ENCODE data around the gene RPS6KA2. TPM values are rescaled to one million over a fixed set of nuclear protein-coding genes. Genes with fewer than 3 reads are reported as not detected.

Gene RPS6KA2
- total RNA-seq, 1 experiment from 2014 or later = 14.7 TPM

DNA sequence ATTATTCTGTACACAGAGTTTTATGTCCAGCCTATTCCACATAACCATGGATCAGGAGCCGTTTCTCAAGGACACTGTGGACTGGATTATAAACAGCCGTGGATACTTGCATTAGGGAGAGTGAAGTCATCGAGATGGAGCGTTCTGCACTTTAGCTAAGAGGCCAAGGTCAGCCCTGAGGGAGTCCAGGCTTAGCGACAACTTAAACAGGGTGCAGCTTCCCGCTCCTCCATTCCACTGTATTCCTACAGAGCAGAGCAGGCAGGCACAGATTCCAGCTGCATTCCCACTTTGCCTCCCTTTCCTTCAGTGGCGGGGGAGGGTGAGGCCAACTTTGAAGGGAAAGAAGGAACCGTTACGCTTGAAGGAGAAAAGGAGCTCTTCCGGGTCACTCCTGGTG, 100.1 kb downstream of the RPS6KA2 start:
- no peak for DNase-seq (ENCODE audit: low spot score)
- in situ Hi-C loops (cut with HindIII; ENCODE audit: low sequenced_read_pairs) = no loop called here

DNA sequence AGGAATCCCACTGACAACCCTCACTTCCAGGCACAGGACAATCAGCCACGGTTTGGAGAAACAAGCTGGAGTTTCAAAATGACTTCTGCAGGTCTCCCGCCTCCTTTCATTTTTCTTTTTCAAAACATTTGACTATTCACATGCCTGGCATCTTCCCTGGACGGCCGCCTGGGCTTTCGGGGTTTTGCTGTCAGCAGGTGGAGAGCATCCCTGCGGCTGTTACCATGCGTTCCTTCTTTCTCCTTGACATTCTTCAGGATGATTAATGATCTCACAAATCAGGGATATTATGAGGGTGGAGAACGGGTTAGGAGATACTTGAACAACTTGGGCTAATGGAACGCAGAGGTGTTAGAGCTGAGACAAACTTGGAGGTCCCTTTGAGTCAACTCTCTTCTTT, 101.5 kb downstream of the RPS6KA2 start:
- no peak for DNase-seq (ENCODE audit: low spot score)
- in situ Hi-C loops (cut with HindIII; ENCODE audit: low sequenced_read_pairs) = no loop called here

DNA sequence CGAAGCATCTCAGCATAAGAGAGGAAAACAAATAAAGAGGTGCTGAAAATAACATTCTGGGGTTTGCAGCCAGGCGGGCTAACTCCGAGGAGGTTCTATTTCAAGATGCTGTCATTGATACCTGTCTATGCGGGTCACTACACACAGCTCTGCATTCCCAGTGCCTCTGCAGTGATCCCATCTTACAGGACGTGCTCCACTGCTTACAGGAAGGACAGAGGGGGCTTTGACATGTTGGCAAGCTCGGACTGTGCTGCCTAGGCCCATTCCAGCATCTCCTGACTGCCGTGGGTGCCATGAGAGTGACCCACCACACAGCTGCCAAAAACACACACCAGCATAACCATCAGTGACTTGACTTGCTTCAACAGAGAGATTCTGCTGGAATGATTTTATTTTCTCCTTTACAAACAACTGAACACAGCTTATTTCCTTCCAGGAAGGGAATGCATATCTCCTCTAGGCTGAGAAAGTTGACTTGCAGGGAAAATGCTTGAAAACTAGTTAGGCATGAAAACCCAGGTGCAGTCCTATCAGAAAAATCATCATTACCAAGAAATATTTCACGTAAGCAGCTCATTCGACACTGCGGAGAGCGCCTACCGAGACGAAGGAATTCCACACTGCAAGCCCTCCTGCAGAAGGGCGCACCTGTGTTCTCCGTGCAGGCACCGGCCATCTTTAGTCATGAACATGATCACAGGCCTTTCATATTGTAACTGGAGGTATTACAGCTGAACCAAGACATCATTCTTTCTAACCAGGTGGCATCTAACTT, 103.1 kb downstream of the RPS6KA2 start:
- in situ Hi-C loops (cut with HindIII; ENCODE audit: low sequenced_read_pairs) = no loop called here
- DNase-seq (ENCODE audit: low spot score) = no peak

DNA sequence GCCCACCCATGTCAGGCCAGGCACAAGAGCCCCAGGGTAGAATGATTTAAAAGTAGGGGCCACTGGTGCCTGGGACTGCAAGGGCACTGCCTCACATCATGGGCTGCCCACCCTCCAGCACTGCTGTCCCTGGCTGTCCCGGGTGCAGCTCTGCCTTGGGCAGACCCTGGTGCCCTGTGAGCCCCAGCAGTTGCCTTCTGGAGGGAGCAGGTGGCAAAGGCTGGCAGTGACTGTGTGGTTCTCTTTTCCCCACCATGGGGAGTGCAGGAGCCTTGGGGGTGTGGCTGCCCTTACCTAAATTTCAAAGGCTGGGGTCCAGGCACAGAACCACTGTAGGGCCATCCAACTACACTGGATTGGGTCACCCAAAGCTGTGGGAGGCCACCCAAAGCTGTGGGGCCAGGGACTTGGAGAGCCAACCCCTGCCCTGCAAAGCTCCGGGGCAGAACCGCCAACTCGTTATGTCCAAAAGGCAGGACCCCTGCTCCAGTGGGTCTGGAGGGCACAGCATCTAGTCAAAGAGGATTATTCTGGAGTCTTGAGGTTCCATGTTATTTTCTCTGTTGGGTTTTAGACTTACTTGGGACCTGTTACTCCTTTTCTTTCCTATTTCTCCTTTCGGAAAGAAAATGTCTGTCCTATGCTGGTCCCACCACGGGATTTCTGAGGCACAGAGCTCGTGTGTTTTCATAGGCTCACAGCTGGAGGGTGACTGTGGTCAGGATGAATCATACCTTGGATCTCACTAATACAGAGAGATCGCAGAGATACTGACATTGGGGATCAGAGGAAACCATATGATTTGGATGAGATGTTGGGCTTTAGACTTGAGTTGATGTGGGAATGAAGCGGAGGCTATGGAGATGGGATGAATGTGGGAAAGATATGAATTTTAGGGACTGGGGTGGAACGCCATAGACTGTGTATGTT, 105.9 kb downstream of the RPS6KA2 start:
- DNase-seq (ENCODE audit: low spot score) = no peak
- in situ Hi-C loops (cut with HindIII; ENCODE audit: low sequenced_read_pairs) = no loop called here

DNA sequence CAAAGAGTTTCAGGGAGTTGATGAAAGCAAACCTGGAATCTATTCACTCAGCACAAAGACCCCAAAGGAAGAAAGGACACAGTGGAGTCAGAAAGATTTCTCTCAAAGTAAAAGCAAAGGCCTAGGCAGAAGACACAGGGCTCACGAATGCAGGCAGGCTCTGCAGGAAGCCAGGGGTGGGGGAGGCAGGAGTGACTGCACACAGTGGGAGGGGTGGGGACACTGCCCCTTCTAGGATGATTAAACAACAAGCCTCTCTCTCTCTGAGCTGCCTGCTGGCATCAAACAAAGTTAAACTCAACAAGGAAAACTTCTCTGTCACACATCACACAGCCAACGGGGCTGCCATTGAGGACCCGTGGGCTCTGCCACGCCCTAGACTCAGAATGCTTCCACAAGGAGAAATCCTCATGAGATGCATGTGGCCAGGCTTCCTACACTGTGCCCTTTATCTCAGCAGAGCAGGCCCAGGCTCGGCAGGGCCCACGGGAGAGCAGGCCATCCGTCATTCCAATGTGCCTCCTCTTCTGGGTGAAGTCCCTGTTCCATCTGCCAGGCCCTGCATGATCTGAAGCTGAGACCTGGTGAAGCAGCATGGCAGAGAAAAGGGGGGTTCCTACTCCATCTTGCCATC, 110.7 kb downstream of the RPS6KA2 start:
- in situ Hi-C loops (cut with HindIII; ENCODE audit: low sequenced_read_pairs) = no loop called here
- DNase-seq (ENCODE audit: low spot score) = peak; percentile 11

DNA sequence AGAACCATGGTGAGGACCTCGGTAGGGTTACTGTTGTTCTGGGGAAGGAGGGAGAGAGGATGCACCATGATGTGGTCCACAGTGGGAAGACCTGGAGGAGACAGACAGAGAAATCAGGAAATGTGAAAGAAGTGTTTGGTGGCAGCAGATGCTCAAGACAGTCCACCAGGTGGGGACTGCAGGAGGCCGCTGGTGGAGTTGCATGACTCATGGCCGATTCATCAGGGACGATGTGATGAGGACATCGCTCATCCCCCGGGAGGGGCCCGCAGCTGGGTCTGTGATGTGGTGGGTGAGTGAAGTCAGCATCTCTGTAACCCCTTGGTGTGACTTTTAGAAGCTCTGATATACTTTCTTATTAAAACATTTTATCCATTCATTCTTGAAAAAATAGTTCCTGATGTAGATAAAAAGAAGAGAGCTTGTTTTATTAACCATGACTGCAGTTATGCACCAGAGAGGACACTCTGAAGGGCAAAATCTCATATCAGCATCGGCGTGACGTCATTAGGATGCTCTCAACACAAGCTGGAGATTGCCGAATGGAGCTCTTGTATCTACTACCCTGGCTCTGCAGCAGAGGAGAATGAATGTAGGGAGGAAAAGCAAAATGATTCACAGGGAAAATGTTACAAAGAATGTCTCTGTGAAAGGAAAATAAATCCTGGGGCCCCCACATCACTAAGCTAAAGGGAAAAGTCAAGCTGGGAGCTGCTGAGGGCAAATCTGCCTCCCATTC, 111.8 kb downstream of the RPS6KA2 start:
- in situ Hi-C loops (cut with HindIII; ENCODE audit: low sequenced_read_pairs) = no loop called here
- no peak for DNase-seq (ENCODE audit: low spot score)

DNA sequence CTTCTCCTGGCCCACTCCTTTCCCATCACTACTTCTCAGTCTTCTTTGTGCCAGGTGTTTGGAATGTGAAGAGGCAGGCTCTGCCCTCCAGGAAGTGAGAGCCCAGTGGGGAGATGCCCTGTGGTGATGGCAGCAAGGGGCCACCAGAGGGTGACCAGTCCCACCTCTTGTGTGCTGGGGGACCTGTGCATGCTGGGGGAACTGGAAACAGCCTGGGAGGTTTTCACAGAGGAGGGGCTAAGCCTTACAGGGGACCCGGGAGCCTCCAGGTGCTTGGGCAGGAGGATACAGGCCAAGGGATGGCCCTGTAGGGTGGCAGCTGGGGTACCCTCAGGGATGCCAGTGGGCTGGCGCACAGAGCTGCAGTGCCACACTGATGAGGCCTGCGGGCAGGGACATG, 112.9 kb downstream of the RPS6KA2 start:
- in situ Hi-C loops (cut with HindIII; ENCODE audit: low sequenced_read_pairs) = no loop called here
- DNase-seq (ENCODE audit: low spot score) = no peak

DNA sequence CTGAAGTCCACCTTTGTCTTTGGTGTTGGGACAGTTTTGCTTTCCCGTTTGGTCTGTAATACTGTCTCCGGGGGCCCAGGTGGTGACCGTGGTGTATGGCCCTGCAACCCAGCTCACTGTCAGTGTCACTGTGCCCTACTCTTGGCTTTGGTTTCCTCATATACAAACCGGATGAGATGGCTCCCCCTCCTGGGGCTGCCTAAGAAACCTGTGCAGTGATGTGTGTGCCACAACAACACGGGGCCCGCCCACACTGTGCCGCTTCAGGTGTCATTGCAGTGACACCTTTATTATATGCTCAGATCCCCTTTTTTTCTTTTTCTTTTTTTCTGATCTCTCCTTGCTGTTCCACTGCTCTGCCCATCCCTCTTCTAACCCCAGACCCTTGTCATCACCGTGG, 114.5 kb downstream of the RPS6KA2 start:
- DNase-seq (ENCODE audit: low spot score) = no peak
- in situ Hi-C loops (cut with HindIII; ENCODE audit: low sequenced_read_pairs) = no loop called here

DNA sequence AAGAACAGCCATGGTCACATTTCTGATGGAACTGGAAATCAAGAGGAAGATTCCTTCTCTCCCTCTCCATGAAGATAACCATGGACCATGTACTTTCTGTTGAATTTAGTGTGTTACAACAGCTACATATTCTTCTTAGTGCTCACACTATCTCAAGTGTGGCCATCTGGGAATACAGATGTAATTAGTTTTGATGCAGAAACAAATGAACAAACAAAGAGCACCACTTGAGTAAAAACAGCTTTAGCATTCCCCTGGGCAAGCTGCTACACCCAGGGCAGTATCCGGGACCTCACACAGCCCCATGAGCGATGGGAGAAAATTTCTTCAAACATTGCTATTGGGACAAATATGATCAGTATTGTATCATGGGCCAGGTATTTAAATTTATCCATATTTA, 115.7 kb downstream of the RPS6KA2 start:
- DNase-seq (ENCODE audit: low spot score) = no peak
- in situ Hi-C loops (cut with HindIII; ENCODE audit: low sequenced_read_pairs) = no loop called here

DNA sequence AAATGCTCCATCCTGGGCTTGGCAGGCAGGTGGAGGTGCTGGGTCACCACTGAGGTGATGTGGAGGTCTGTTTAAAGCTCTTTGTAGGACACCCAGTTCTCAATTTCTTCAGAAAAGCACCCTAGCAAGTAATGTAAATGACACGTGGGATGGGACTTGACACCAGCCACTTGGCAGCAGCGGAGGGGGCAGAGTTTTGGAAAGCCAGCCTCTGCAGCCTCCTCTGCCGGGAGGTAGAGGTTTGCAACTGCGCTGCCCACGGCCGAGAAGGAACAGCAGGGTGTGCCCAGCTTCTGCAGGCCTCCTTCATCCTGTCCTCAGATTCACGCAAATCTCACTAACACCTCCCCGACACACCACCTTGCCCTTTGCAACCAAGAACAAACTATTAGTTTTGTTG, 117.9 kb downstream of the RPS6KA2 start:
- DNase-seq (ENCODE audit: low spot score) = no peak

DNA sequence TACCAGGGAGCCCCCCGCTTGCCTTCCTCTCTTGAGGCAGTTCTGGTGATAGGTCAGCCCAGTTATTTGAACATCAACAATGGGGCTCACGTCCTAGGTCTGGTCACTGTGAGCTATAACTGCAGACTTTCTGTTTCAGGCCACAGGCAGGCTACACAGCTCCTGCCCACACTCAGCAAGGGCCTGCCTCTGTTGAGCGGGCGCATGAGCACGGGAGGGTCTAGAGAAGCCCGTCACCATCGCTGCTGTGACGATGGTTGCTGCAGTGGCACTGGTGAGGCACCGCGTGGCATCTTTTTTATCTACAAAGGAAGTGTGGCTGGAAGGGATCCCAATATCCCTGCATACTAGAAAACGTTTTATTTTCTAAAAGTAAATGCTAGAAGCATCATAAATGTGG, 118.3 kb downstream of the RPS6KA2 start:
- no peak for DNase-seq (ENCODE audit: low spot score)
- in situ Hi-C loops (cut with HindIII; ENCODE audit: low sequenced_read_pairs) = no loop called here

More for the DNA sequence above, 117.9 kb downstream of the RPS6KA2 start:
- in situ Hi-C loops (cut with HindIII; ENCODE audit: low sequenced_read_pairs) = no loop called here

DNA sequence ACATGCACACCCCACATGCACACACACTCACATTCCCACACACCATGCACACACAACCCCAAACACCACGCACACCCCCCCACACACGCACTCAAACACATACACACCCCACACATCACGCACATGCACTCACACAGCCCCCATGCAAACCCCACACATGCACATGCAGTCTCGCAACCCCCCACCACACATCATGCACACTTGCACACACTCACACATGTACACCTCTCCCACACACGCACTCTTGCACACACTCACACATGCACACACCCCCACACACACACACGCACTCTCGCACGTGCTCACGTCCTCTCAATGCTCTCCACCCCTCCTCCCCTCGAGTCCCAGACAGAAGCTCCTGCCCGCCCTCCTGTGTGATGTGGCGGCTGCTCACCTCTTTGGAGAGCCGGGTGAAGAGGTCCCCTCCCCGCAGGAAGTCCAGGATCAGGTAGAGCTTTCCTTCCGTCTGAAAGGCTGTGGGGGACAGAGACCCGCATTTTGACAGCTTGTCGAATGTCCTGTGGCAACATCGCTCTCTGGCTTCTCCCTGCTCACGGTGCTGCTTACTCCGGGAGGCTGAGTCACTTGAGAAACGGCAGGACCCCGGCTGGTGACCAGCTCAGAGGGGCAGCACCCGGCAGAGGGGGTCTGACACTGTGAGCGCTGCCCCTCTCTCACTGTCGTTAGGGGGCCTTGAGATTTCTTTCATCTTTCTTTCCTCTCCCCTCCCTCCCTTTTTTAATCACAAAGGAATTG, 119.1 kb downstream of the RPS6KA2 start:
- DNase-seq (ENCODE audit: low spot score) = no peak
- in situ Hi-C loops (cut with HindIII; ENCODE audit: low sequenced_read_pairs) = no loop called here

DNA sequence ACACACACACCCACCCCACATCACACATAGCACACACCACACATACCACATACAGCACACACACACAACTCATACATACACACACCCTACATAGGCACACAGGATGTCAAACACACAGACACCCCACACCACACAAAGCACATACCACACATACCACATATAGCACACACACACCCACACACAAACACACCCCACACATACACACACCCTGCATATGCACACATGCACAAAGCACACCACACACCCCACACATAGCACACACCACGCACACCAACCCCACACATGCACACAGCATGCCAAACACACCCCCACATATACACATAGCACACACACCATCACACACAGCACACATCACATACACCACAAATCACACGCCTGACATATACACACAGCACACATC, 119.7 kb downstream of the RPS6KA2 start:
- DNase-seq (ENCODE audit: low spot score) = no peak
- in situ Hi-C loops (cut with HindIII; ENCODE audit: low sequenced_read_pairs) = no loop called here

DNA sequence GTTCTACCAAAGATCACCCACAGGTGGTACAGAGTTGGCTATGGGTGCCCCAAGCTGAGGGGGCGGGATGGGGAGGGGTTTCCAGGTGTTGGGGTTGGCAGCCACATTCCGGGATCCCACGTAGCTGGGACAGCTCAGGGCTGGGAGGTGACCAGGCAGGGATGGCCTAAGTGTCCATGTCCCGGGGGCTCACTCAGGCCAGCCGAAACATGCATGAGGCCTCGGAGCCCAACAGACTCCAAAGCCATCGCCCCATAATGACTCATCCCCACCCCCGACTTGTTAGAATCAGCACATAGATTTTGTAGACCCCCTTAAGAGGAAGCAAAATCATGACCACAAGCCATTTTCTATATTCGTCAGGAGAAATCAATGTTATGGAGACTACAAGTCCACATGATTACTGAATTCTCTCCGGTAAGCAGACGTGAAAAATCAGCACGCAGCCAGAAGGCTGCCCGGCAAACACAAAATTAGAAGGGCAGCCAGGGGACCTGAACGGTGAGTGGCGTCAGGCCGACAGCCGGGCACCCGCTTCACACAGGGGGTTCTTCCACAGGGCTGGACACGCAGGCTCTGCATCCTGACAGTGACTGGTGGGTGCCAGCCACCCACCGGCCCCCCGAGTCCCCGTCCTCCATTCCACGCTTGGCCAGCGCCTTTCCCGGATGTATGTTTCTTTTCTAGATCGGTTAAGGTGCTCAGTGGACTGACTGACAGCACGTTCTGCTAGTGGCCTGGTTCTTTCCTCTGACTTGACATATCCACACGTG, 121.7 kb downstream of the RPS6KA2 start:
- DNase-seq (ENCODE audit: low spot score) = no peak
- in situ Hi-C loops (cut with HindIII; ENCODE audit: low sequenced_read_pairs) = no loop called here

DNA sequence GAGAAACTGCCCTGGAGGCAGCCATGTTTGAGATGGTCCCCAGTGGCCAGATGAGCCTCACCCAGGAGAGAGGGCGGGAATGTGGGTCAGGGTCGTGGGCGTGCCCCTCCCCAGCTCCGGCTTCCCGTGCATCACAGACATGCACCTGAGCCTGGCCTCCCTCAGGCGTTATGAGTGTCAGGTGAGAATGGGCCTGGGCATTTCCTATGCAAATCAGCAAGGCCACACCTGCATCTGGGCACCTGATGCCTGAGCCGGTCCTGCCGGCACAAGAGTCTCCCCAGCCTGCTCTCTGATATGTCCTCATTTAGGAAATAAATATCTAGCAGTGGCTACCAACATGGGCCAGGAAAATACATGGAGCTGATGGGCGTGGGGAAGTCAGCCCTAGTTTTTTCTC, 123.0 kb downstream of the RPS6KA2 start:
- in situ Hi-C loops (cut with HindIII; ENCODE audit: low sequenced_read_pairs) = no loop called here
- DNase-seq (ENCODE audit: low spot score) = no peak

DNA sequence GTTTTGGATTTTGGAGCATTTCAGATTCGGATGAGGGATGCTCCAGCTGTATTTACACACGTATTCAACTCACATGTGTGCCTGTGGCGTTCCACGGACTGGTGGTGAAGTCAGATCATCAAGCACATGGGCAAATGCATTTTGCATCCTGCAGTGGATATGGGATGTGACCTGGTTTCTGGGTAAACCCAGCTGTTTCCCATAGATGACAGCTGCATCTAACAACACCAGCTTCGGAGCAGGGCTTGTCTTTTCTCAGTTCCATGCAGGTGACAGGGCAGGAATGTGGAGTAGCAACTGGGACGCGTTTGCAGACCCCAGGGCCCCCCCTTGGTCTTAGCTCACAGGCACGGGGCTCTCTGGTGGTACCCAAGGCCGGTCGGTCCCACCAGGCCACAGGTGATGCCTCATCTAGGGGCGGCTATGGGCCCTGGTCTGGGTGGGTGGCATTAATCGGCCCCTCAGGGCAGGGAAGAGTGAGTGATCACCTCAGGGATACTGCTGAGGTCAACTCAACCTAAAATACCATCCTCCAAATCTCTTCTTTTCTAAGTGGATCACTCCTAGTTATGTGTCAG, 123.8 kb downstream of the RPS6KA2 start:
- no peak for DNase-seq (ENCODE audit: low spot score)
- in situ Hi-C loops (cut with HindIII; ENCODE audit: low sequenced_read_pairs) = no loop called here

DNA sequence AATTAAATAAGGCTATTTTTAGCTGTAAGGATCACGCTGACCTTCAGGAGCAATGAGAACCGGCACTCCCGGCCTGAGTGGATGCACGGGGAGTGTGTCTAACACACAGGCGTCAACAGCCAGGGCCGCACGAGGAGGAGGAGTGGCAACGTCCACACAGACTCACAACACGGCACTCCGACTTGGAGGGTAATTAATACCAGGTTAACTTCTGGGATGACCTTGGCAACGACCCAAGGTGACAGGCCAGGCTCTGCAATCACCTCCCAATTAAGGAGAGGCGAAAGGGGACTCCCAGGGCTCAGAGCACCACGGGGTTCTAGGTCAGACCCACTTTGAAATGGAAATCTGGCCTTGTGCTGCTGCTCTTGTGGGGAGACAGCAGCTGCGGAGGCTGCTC, 124.6 kb downstream of the RPS6KA2 start:
- in situ Hi-C loops (cut with HindIII; ENCODE audit: low sequenced_read_pairs) = no loop called here

DNA sequence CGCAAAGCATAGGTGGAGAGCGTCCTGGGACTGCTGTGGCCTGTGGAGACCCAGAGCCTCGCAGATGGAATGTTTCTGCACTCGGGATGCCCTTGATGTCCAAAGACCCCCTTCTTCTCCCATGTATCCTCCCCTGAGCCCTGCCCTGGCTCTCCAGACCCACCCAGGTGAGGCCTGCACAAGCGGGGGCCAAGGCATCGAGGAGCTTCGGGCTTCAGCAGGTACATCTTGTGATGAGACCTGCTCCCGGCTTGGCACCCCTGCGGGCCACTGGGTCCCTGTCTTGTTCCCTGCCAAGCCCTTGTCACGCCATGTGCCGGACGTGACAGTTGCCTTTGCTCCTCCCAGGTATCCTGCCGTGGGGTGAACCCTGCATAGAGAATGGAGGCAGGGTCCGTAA, 125.8 kb downstream of the RPS6KA2 start:
- no peak for DNase-seq (ENCODE audit: low spot score)
- in situ Hi-C loops (cut with HindIII; ENCODE audit: low sequenced_read_pairs) = no loop called here

More for the DNA sequence above, 124.6 kb downstream of the RPS6KA2 start:
- no peak for DNase-seq (ENCODE audit: low spot score)
